Ishikawa (cell line): ENCODE data around the gene TRHDE.

Source experiments
- CEBPB ChIP-seq: IDR thresholded peaks from 2 replicates; pipeline ENCODE4 v1.6.1; 2012
- CREB1 ChIP-seq: IDR thresholded peaks from 2 replicates; pipeline ENCODE4 v1.6.1; 2012; ENCODE audit warnings: low read depth
- EP300 ChIP-seq: IDR thresholded peaks from 2 replicates; pipeline ENCODE4 v1.6.1; 2012; ENCODE audit warnings: borderline replicate concordance
- YY1 ChIP-seq: IDR thresholded peaks from 2 replicates; pipeline ENCODE4 v1.6.1; 2012; ENCODE audit warnings: low read depth
- ZBTB7A ChIP-seq: IDR thresholded peaks from 2 replicates; pipeline ENCODE4 v1.6.1; 2012; ENCODE audit warnings: low read depth
- TF ChIP-seq, protein P1 (sequence below): IDR thresholded peaks from 2 replicates; pipeline ENCODE4 v1.6.1; 2012

DNA sequence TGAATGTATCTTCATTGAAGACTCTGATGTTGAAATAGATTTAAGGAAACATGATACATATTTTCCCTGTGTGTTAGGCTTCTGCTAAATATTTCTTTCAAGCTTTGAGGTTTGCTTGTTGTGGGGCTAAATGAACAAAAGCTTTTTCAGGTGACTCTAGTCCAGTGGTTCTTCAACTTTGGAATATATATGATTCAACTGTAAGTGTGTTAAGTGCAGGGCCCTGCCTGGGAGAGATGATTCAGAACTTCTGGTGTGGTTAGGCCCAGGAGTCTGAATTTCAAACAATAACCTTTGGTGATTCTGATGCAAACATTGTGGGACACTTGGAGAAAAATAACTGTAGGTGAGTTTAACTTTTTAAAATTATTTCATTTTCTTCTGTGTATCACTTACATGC lies 93.0 kb downstream of the TRHDE start:
- TF ChIP-seq YY1, result no peak
- no peak for TF ChIP-seq CEBPB
- TF ChIP-seq CREB1, result no peak
- TF ChIP-seq ZBTB7A, result no peak
- TF ChIP-seq, protein P1, sequence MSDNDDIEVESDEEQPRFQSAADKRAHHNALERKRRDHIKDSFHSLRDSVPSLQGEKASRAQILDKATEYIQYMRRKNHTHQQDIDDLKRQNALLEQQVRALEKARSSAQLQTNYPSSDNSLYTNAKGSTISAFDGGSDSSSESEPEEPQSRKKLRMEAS, result no peak
- TF ChIP-seq EP300, result no peak
